Esophagus muscularis mucosa (tissue), 4 donors: ENCODE data around the gene TXNRD2. TPM values are rescaled to one million over a fixed set of nuclear protein-coding genes. Genes with fewer than 3 reads are reported as not detected.

Source experiments
- DNase-seq: peaks from one replicate; pipeline ENCODE4 v3.0.0-alpha.2; 2017; ENCODE audit errors: extremely low spot score
- H3K27ac ChIP-seq, 4 donors: fragments of 200-600 bp; sonication (generic); replicated peaks in 1 of 4; 1 replicate in 3 of 4; 2 replicates in 1 of 4; pipeline ENCODE4 v1.5.1; 2016 to 2019; ENCODE audit warnings: mild to moderate bottlenecking in 1 of 4
- H3K27me3 ChIP-seq, 4 donors: fragments of 200-600 bp; sonication (generic); one replicate each; pipeline versions ENCODE4 v1.5.1 to v1.6.0; 2016 to 2019
- H3K36me3 ChIP-seq, 4 donors: fragments of 200-600 bp; sonication (generic); one replicate each; pipeline ENCODE4 v1.5.1; 2016 to 2019
- H3K4me1 ChIP-seq, 4 donors: fragments of 200-600 bp; sonication (generic); one replicate each; pipeline ENCODE4 v1.5.1; 2016 to 2019
- H3K4me3 ChIP-seq, 4 donors: fragments of 200-600 bp; sonication (generic); 1 replicate in 2 of 4; 2 replicates in 2 of 4; pipeline ENCODE4 v1.5.1; 2016 to 2019; ENCODE audit warnings: mild to moderate bottlenecking in 4 of 4, moderate library complexity in 1 of 4
- H3K9me3 ChIP-seq, 4 donors: fragments of 200-600 bp; sonication (generic); 1 replicate in 3 of 4; 2 replicates in 1 of 4; pipeline ENCODE4 v1.5.1; 2016 to 2019
- EP300 ChIP-seq: sonication (generic); formaldehyde crosslinking; IDR thresholded peaks from one replicate; pipeline ENCODE4 v1.6.1; 2017; ENCODE audit warnings: antibody characterized with exemption
- POLR2A ChIP-seq: fragments of 450-650 bp; IDR thresholded peaks from one replicate; pipeline ENCODE4 v1.6.1; 2017; ENCODE audit warnings: antibody characterized with exemption, moderate library complexity, mild to moderate bottlenecking, low read depth
- POLR2AphosphoS5 ChIP-seq, 2 donors: sonication (generic); formaldehyde crosslinking; IDR thresholded peaks; one replicate each; pipeline ENCODE4 v1.6.1; 2017; ENCODE audit warnings: antibody characterized with exemption in 2 of 2
- WGBS: methylation state at CpG from one replicate; pipeline ENCODE4 v1.1.5; 2018; 5-methylcytosine and 5-hydroxymethylcytosine counted together
- intact Hi-C: fragments of 100-400 bp; cut with DNase I; formaldehyde crosslinking; loops from one replicate; pipeline ENCODE4 v1.15.1; 2023
- total RNA-seq, 4 donors: library from RNA; depleted of rRNA; stranded (reverse); fragments of >200 nt; gene quantifications; one replicate each; pipeline versions ENCODE4 v1.1.0 to v1.2.1, GENCODE V29; 2016
- TF ChIP-seq, protein P1 (sequence below), 3 experiments: fragments of 200-600 bp in 2 of 3; fragments of 450-650 bp in 1 of 3; sonication (generic) in 2 of 3; IDR thresholded peaks; one replicate each; pipeline ENCODE4 v1.5.1; 2017 to 2019; ENCODE audit warnings: antibody characterized with exemption in 3 of 3, mild to moderate bottlenecking in 2 of 3, moderate library complexity in 1 of 3

TXNRD2 gene
- total RNA-seq, 4 donors from 2014 or later, result 12.9 to 27.2 (median 23.9) TPM

DNA sequence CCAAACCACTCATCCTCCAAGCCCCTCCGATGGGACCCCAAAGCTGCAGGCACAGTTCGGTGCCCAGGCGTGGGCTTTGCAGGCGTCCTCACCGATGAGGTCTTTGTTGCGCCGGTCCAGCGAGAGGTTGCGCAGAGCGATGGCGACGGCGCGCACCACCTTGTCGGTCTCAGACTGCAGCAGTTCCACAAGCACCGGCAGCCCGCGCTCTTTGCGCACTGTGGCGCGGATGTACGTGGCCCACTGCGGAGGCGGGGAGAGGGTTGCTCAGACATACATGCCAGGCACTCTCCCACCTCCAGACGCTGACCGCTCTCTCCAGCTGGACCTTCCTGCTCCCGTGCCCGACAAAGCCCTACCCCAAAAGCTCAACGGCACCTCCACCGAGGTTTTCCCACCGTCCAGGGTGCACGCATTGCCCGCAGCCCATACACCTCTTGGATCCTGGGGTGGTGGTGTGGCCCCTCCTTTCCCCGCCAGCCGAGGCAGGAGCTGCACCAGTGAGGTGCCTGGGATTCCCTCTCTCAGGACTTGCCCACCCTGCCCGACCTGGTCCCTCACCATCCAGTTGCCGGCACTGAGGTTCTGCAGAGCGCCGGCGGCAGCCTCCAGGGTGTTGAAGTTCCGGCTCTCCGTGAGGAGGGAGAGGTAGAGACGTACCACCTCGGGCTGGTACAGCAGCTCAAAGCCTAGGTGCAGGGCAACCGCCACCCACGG, 32.1 kb upstream of the TXNRD2 start:
- H3K4me1 ChIP-seq, result peaks cover 0 to 37% (median 25%) of the 10 kb centered on the region in 4 donors
- H3K9me3 ChIP-seq, result no peaks in the 10 kb centered on the region
- TF ChIP-seq EP300 (no peak), POLR2A (no peak), POLR2AphosphoS5 (IDR thresholded peaks at IDR 0.05) (no peak)
- TF ChIP-seq, protein P1, sequence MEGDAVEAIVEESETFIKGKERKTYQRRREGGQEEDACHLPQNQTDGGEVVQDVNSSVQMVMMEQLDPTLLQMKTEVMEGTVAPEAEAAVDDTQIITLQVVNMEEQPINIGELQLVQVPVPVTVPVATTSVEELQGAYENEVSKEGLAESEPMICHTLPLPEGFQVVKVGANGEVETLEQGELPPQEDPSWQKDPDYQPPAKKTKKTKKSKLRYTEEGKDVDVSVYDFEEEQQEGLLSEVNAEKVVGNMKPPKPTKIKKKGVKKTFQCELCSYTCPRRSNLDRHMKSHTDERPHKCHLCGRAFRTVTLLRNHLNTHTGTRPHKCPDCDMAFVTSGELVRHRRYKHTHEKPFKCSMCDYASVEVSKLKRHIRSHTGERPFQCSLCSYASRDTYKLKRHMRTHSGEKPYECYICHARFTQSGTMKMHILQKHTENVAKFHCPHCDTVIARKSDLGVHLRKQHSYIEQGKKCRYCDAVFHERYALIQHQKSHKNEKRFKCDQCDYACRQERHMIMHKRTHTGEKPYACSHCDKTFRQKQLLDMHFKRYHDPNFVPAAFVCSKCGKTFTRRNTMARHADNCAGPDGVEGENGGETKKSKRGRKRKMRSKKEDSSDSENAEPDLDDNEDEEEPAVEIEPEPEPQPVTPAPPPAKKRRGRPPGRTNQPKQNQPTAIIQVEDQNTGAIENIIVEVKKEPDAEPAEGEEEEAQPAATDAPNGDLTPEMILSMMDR (IDR thresholded peaks at IDR 0.05), result no peak
- H3K27me3 ChIP-seq, result no peaks in the 10 kb centered on the region
- 96% methylated on average over 36 of the region's 46 CpGs for WGBS
- H3K36me3 ChIP-seq, result peaks cover 13 to 71% (median 68%) of the 10 kb centered on the region in 4 donors
- DNase-seq, result no peak
- no peak overlapping the region for H3K27ac ChIP-seq
- no peak overlapping the region for H3K4me3 ChIP-seq
- intact Hi-C loops, result loop anchor here (10.0 kb wide), 1 partner anchor 131 kb away; no protein-coding TSS in a partner anchor

DNA sequence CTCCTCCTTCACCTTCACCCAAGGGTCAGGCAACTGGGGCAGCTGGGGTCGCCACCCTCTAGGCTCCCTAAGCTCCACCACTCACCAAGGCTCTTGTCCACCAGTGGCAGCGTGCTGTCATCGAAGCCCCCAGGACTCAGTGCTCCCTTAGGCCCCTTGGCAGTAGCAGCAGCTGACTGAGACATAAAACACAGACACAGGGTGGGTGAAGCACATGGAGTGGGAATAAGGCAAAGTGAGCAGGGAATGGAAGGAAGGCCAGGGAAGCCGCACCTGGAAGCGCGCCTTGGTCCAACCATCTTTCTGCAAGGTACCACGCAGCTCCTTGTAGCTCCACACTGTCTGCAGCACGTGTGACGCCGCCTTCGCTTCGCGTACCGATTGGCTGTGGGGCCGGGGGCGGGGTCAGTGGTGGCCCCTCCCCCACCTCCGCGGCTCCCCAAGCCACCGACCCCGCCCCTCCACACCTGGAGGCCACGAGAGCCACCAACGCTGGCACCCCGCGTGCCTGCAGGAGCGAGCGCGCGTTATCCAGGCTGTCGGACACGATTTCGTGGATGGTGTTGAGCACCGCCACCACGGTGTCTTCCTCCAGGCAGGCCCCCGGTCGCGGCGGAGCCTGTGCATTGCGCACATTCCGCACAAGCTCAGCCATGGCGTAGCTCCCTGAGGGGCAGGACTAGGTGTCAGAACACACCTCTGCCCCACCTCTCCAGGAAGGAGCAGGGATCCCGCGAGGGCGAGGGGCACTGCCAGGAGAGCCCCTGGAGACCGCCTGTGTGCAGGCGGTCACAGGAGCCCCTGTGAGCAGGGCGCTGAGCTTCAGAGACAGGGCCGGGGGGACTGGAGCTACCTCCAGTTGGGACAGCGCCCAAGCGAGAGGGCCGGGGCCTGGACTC, 31.3 kb upstream of the TXNRD2 start:
- Histone ChIP-seq H3K36me3 (peaks cover 16 to 71% (median 68%) of the 10 kb centered on the region in 4 donors), H3K4me1 (peaks cover 0 to 37% (median 25%) of the 10 kb centered on the region in 4 donors), H3K27ac (no peak overlapping the region), H3K4me3 (no peak overlapping the region), H3K9me3 (no peaks in the 10 kb centered on the region), H3K27me3 (no peaks in the 10 kb centered on the region)
- TF ChIP-seq POLR2AphosphoS5 (IDR thresholded peaks at IDR 0.05) (no peak), POLR2A (no peak), EP300 (no peak)
- TF ChIP-seq, protein P1 (IDR thresholded peaks at IDR 0.05), result no peak
- WGBS, result 89% methylated on average over 15 of the region's 50 CpGs
- no peak for DNase-seq
- intact Hi-C loops, result loop anchor here (10.0 kb wide), 1 partner anchor 132 kb away; no protein-coding TSS in a partner anchor

DNA sequence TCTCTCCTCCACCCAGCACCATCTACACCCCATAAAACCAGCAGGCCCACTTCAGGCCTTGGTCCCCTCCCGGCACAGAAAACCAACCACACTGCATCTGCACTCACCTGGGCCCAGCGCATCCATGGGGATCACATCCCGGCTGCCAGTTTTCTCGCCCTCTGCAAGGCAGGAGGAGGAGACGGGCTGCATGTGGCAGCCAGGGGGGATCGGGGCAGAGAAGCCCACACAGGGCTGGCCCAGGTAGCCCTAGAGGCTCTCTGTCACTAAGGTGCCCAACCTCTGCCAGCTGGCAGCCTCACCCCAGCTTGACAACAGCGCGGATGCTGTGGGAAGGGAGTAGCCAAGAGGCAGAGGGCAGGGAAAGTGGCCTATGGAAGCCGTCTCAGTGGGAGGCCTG, 30.6 kb upstream of the TXNRD2 start:
- H3K27me3 ChIP-seq, result no peaks in the 10 kb centered on the region
- TF ChIP-seq EP300 (no peak), POLR2A (no peak), POLR2AphosphoS5 (IDR thresholded peaks at IDR 0.05) (no peak)
- TF ChIP-seq, protein P1 (IDR thresholded peaks at IDR 0.05), result no peak
- intact Hi-C loops, result loop anchor here (10.0 kb wide), 1 partner anchor 133 kb away; no protein-coding TSS in a partner anchor
- H3K9me3 ChIP-seq, result no peaks in the 10 kb centered on the region
- DNase-seq, result no peak
- H3K4me3 ChIP-seq, result no peak overlapping the region
- peaks cover 16 to 71% (median 68%) of the 10 kb centered on the region in 4 donors for H3K36me3 ChIP-seq
- 87% methylated on average over 9 of the region's 9 CpGs for WGBS
- peaks cover 0 to 37% (median 25%) of the 10 kb centered on the region in 4 donors for H3K4me1 ChIP-seq
- no peak overlapping the region for H3K27ac ChIP-seq

DNA sequence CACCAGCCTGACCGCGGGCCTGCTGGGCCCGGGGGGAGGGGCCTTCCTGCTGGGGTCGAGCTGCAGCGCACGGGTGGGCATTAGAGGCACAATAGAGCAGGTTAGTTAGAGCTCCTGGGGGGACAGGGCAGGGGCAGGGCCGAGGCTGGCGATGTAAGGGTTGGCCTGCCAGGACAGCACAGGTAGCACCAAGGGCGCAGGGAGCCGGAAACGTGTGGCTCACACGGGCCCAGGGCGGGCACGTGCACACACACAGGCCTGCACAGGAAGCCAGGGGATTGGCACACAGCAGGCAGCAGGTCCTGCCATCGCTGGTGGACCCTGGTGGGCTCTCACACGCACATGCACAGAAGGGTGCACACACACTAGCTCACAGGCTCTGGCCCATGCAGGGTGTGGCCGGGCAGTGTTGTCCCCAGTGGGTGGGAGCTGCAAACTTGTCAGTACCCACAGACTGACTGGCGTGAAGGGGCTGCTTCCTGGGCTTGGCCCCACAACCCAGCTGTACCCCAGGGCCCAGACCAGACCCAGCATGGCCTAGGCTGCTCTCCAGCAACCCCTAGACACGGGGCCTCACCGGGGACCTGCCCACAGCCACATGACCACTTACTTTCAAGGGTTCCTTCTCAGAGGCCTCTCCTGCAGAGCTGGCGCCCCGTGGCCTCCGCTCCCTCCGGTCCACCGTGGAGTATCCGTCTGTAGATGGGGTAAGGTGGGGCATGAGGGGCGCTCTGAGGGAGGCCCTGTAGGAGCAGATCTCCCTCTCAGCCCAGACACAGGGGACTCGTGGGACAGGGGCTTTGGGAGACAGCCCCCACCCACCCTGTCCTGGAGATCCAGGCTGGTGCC, 29.9 kb upstream of the TXNRD2 start:
- DNase-seq, result no peak
- Histone ChIP-seq H3K9me3 (no peaks in the 10 kb centered on the region), H3K4me3 (no peak overlapping the region), H3K36me3 (peaks cover 16 to 75% (median 71%) of the 10 kb centered on the region in 4 donors), H3K27me3 (no peaks in the 10 kb centered on the region), H3K27ac (peak overlapping the region in 1 of 4 donors; percentile 47), H3K4me1 (peaks cover 0 to 37% (median 25%) of the 10 kb centered on the region in 4 donors)
- TF ChIP-seq, protein P1 (IDR thresholded peaks at IDR 0.05), result no peak
- TF ChIP-seq EP300, result no peak
- no peak for TF ChIP-seq POLR2AphosphoS5 (IDR thresholded peaks at IDR 0.05)
- TF ChIP-seq POLR2A, result no peak
- 65% methylated on average over 21 of the region's 28 CpGs for WGBS
- intact Hi-C loops, result loop anchor here (10.0 kb wide), 1 partner anchor 133 kb away; no protein-coding TSS in a partner anchor
